T-helper 1 cell treated with Interleukin-12 subunit alpha and Interleukin-12 subunit beta and Interleukin-4 antibody, amounts not matched to agents 30 ng/mL and 1 ng/mL, for 36 hours (primary cell): Measurements from ENCODE around the gene KIAA1671. TPM values are rescaled to one million over a fixed set of nuclear protein-coding genes. Genes with fewer than 3 reads are reported as not detected.

Experiments
- intact Hi-C: fragments of 100-400 bp; cut with micrococcal nuclease; formaldehyde crosslinking; loops from one replicate; pipeline ENCODE4 v1.15.1; 2024
- total RNA-seq: library from RNA; stranded (reverse); gene quantifications from 2 replicates; pipeline ENCODE4 v1.2.3, GENCODE V29; 2022

The KIAA1671 gene
- total RNA-seq, 1 donor from 2014 or later, result 22.9 TPM

DNA sequence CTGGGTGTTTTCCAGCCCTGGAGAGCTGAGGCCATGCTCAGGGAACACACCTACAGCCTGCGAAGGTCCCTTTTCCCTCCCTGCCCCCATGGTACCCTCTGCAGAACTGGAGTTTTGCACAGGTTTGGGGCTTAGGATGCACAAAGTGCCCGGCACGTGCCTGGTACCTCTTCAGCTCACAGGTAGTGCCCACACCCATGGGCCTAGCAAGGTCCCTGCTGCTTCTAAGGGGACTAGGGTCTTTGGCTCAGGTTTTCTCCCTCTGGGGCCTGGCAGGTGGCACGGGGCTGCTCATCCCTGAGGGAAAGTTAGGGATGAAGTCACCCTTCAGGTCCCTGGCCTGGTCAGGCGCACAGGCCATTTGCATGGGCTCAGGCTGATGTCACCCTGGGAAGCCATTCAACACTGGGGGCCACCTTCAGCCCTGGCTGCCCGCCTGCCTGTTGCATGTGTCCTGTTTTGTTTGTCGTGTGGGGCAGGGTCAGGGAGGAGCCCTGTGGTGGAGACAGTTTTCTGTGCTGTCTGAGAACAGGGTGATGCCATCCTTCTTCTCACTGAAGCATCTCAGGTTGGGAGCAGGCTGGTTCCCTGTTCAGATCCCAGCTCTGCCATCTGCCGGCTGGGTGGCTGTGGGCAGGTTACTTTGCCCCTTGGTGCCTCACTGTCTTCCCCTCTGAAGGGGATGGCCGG lies 178.8 kb downstream of the KIAA1671 start:
- intact Hi-C loops, result no loop called here

DNA sequence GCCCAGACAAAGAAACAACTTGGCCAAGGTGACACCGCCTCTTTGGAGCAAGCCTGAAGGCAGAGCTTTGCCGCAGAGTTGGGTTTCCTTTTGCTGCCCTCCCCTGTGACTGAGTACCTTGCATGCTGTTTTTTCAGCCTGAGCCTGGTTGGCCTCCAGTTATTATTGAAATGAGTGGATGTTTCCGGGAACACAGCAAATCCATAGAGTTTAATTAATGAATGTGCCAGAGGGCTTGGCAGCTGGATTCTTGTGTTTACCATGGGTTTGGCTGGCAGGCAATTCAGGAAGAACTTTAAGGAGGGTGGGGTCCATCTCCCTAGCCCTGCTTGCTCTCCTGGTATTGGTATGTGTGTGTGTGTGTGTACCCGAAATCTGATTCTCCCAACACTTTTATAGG lies 181.5 kb downstream of the KIAA1671 start:
- intact Hi-C loops, result no loop called here

DNA sequence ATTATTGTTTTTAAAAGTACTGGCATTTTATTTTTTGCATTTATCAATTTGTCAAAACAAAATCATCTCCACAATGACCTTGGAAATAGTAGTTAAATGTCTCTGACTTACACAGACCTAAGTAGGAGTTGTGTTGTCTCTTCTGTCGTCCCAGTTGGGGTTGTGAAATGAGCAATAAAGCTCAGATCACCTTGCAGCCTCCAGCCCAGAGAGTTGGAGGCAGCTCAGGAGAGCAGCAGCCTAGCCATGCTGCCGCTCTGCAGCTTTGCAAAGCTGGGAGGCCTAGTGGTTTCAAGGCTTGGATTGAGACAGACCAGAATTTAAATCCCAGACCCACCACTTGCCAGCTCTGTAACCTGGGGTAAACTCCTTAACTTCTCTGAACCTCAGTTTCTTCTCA lies 181.9 kb downstream of the KIAA1671 start:
- intact Hi-C loops, result no loop called here

DNA sequence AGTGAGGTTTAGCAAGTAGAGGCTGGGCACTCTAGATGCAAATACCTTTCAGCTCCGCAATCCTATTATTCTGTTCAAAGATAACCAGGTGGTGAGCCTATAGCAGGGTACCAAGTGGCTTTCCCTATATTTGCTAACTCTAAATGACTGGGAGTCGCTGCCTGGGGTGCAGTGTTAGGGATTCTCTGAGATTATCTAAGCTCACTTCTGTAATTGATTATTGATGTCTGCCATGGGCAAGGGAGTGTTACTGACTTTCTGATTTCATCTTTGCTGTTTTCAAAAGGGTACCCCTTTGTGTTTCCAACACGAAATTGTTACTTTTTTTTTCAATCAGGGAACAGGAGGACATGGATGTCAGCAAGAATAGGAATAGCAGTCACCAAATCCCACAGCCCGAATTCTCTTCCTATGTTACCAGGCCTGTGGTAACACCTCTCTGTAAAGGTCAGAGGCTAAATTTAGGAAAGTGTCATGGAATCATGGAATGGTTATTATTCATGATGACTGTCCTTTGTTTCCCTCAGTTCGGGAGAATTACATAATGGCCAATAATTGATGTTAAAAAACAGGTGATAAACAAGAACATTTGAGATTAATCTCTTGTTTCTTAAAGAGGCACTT lies 184.5 kb downstream of the KIAA1671 start:
- intact Hi-C loops, result no loop called here

DNA sequence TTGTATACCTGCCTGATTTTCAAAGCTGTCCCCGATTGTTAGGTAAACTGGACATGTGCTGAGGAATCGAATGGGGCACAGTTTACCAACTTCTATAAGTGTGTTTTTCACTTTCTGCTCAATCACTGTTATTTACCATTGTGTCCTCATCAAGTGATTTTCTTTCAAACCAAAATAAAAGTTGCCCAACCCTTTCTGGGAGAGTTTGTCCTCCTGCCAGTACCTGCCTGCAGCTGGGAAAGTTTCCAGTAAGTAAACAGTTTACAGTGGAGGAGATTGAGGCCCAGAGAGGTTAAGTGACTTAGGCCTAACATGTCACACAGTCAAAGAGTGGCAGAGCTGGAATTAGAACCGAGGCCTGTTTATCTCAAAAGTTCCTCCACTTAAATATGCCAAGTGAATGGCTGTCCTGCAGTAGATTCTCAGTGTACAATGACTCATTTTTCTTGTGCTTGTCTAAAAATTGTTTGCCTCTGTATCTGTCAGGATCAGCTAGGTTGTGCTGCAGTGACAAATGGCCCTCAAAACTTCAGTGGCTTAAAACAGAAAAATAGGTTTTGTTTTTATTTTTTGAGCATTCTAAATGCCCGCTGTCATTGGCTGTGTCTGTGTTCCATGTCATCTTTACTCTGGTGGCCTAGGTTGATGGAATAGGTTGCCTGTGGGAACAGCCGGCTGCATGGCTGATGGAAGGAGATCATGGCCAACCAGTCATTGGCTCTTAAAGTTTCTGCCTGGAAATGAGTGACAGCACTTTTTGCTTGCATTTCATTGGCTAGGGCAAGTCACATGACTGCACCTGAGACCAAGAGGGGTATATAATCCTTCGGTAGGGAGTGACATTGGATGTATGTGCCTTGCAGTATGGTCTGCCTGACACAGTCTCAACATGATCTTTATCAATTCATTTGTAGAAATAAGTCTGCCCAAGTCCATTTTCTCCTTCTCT lies 185.3 kb downstream of the KIAA1671 start:
- intact Hi-C loops, result no loop called here

DNA sequence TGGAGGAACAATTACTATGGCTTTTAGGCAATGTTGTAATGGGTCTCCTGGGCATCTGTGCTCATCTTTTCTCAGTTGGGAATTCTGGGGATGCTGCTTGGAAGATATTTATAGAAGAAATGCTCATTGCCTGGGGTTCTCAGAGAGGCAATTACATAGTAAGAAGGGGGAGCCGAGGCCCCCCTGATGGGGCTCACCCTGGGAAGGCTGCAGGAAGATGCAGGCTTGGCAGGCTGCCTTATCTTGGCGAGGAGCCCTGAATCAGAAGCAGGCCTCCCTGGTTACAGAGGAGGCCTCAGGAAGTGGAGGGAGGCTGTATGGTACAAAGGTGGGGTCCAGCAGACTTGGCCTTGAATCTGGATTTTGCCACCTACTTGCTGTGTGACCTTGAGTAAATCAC lies 186.5 kb downstream of the KIAA1671 start:
- intact Hi-C loops, result no loop called here

DNA sequence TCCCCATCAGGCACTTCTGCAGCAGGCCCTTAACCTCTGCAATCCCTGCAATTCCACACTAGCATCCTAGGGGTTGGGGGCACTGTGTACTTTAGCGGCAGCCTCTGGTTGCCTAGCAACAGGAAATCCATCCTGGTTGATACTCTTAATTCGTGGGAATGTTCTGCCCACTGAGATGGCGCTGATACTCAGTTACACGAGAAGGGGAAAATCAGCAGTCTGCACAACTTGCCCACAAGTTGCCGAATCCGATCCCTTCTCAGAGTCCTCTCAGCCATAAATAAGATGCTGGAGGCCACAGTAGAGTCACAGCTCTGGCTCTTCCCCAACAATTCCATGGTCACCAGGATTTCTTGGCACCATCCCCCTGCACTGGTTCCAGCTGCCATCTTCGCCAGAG lies 189.6 kb downstream of the KIAA1671 start:
- intact Hi-C loops, result no loop called here

DNA sequence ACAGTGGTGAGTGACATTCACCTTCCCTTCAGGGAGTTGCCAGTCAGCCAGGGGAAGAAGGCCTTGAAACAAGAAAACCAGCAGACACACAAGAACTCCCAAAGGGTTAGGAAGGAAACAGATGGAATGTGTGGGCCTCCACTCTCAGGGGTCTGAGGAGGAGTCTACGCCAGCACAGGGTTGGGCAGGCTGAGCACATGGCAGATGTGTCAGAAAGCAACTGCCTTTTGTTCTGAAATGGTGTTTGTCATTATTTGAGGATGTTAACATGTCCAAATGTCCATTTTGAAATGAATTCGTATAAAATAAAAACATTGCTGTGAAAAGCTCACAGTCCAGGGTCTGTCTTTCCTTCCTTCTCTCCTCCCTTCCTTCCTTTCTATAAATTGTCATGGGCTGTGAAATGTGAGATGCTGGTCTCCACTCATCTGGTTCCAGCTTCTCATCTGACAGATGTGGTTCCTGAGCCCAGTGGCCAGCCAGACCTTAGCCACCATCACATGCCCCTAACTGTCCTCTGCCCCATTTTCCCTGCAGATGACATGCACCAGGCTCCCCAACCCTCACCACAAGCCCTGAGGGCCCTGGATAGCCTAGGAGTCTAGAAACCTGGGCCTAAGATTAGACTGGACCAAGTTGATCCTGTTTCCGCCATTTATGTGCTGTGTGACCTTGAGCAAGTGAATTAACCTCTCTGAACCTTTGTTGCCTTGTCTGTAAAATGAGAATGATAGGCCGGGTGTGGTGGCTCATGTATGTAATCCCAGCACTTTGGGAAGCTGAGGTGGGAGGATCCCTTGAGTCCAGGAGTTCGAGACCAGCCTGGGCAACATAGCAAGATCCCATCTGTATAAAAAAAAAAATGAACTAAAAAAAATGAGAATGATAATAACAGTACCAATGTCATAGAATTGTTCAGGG lies 190.9 kb downstream of the KIAA1671 start:
- intact Hi-C loops, result no loop called here

DNA sequence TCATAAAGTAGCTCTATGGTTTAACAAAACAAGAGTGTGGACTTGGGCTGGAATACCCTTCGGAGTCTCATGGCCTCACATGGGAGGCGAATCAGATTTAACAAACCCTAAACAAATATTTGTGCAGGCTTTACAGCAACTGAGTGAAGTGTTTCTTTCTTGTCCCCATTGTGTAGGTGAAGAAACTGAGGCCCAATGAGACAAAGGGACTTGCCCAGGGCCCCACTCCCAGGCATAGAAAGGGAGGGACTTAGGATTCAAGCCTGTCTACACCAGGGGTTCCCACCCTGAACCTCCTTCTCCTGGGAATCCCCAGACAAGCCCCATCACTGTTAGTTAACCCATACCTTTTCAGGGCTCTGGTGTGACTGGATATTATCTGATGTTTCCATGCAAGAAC lies 192.0 kb downstream of the KIAA1671 start:
- intact Hi-C loops, result no loop called here

DNA sequence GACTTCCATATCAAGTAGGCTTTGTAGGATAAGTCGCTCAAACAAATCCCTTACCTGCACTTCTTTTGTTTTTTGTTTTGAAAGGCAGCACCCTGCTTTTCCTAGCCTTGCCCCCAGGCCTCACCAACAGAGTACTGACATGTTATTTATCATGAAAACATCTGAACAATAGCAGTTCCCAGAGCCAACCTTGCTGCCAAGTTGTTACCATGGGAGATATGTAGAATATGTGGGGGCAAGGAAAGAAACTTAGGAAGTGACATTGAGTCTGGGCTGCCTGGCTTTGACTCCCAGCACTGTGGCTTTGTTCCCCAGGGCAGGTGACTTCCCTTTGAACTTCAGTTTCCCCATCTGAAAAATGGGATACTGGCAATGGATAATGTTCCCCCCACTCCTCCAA lies 193.8 kb downstream of the KIAA1671 start:
- intact Hi-C loops, result no loop called here

DNA sequence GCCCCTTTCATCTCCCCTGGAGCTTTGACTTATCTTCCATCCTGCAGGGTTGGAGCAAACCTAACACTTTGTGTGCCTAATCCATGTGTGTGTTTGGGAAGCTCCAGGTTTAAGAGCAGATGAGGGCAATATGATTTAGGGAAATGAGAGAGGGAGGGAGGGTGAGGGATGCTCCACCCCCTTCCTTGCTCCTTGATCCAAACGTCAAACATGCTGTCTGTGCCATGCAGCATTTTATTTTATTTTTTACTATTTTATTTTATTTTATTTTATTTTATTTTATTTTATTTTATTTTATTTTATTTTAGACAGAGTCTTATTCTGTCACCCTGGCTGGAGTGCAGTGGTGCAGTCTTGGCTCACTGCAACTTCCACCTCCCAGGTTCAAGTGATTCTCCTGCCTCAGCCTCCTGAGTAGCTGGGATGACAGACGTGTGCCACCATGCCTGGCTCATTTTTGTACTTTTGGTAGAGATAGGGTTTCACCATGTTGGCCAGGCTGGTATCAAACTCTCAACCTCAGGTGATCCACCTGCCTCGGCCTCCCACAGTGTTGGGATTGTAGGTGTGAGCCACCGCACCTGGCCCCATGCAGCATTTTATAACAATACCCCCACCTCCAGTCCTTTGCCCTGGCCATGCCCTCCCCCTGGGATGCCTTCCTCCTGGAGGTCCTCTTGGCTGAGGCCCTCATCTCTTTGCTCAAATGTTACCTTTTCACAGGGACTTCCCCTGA lies 194.6 kb downstream of the KIAA1671 start:
- intact Hi-C loops, result no loop called here

DNA sequence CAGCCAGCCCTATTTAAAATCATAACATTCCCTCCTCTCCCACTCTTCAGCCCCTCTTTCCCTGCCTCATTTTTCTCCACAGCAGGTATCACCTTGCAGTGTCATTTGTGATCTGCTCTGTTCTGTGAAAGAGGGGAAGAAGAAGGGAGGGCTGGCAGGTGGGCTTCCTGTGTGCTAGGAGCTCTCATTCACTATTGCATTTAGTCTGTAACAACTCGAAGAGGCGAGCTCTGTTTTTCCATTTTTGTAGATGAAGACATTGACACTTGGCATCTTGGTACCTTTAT lies 195.1 kb downstream of the KIAA1671 start:
- intact Hi-C loops, result no loop called here

DNA sequence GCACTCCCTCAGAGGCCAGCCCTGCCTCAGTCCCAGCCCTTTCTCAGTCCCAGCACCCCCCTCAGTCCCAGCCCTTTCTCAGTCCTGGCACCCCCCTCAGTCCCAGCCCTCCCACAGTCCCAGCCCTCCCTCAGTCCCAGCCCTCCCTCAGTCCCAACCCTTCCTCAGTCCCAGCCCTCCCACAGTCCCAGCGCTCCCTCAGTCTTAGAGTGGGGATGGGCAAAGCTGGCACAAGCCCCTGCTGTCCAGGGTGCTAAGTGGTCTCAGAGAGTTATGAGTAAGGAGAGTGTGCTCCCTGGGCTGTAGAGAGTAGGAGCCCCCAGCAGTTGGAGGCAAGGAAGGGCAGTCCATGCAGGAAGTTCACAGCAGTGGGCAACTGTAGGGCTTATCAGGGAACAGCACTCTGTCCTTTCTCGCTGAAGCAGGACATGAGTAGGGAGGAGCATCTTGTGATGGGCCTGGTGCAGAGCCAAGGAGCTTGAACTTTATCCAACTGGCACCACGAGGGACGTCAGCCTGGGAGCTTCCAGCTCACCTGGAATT lies 195.7 kb downstream of the KIAA1671 start:
- intact Hi-C loops, result no loop called here

DNA sequence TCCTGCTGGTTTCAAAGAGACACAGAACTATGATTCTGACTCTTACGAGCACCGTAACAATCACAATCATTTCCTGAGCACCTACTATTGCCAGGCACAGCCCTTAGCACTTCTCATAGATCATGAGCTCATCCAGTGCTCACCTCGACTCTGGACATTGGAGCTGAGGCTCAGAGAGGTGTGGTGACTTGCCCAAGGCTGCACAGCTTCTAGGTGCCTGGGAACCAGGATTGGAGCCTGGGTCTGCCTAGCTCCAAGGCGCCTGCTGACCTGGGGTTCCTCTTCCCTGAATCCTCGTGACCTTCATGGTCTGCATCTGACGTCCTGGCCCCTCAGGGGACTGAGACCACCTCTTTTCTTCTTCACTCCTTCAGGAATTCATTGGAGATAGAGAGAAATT lies 196.5 kb downstream of the KIAA1671 start:
- intact Hi-C loops, result no loop called here

DNA sequence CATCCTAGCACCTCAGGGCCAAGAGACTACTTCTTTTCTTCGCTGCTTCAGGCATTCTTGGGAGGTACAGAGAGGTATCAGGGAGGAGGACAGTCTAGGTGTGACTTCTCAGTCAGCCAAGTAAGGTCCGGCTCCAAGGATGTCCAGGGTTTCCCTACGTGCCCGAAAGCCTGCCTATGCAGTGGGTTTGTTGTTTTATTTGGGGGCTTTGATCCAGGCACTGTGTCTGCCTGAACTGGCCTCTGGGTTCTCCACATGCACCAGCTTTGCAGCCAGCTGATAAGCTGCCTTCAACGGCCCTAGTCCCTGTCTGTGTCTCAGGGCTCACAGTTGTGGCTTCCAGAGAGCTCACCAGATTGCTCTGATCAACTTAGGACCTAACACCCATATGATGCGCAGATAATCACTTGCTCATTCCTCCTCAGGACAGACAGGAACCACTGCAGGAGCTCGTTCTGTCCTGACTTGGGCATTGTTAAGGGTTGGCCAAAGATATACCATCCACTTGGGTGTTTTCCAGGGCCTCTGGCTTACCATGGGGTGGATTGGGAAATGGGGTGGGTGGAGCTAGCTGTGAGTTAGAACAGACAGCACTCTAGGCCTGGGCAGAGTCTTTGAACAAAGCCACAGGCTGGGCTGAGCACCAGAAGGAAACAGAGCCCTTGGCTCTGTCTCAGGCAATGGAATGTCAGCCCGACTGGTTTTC lies 201.6 kb downstream of the KIAA1671 start:
- intact Hi-C loops, result no loop called here

DNA sequence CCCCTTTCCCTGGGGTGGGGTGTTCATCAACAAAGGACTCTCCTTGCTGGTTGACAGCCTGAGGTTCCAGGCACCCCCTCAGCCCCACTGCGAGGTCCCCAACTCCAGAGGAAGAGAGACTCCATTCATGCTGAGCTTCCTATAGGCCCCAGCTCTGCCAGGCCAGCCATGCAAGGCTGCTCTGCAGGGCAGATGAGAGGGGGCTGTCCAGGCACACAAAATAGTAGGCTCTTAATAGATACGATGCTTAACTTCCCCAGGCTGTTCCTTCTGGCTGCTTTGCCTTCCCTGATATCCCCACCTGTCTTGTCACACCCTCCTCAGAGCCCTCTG lies 202.1 kb downstream of the KIAA1671 start:
- intact Hi-C loops, result no loop called here

DNA sequence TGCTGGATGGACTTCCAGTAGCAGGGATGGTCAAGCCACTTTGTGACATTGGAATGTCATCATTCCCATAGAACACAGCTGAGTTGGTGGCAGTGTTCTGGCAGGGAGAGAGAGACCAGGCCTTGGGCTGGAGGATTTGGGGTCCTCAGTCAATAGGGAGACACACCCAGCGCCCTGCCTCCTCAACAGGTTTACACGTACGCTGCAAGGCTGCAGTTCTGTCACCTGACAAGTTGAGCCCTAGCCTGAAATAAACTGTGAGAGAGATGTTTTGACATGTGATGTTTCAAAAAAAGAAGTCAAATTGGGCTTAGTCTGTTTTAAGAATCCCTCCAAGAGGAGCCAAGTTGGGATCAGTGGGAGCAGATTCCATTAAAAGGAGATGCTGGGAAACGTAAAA lies 204.2 kb downstream of the KIAA1671 start:
- intact Hi-C loops, result no loop called here

DNA sequence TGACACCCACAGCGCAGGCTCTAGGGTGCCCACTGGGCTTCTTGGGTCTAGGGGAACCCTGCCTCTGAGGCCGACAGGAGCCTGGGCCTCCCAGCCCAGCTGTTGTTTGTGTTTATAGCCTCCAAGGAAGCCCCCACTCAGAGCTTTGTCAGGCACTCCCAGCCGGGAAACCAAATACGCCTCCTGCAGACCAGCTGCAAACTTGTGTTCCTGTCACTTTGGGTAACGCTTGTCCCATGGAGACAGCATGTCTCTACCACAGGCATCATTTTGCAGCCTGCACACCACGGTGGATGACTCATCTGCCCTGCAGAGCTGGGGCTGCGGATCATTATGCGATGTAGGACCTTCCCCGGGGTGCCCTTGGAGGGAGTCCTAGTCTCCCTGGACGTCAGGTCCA lies 206.5 kb downstream of the KIAA1671 start:
- intact Hi-C loops, result no loop called here

DNA sequence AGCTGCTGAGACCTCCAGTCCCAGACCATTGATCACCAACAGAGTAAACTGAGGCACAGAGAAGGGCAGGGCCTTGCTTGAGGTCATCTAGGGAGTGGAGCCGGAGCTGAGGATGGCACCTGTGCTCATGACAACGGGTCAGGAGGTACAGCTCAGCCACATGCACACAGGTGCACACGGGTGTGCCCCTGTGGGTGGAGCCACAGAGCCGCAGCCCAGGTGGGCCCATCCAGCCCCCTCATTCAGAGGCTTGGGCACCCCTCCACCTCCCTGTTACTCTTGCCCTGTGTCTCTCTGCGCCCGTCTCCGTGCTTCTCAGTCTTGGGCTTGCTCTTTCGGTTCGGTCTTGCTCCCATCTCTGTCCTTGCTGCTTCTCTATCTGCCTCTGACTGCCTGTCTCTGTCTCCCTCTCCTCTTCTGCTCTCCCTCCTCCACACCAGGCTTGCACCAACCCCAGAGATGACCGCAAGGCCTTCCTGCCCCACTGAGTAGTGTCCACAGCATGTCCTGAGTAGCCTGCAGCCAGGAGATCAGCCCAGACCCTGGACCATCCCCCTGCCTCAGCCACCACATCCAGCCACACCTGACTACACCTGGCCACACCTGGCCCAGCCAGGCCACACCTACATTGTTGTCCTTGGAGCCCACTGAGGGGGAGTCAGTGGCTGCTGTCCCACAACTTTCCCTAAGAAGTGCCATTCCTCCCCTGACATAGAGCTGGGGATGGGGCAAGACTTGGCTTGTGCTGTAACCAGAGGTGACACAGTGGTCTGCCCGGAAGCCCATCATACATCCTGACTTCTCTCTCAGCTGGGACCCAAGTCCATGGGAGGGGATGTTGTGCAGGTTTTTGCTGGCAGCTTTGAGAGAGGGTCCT lies 207.8 kb downstream of the KIAA1671 start:
- intact Hi-C loops, result no loop called here
